Measurements from ENCODE around the gene RGS1. TPM values are rescaled to one million over a fixed set of nuclear protein-coding genes. Genes with fewer than 3 reads are reported as not detected.

Gene RGS1
- total RNA-seq, 4 donors from 2014 or later = 23.9 to 85.6 (median 53.1) TPM

- H3K4me3 ChIP-seq (ENCODE audit: low read depth, poor library complexity, severe bottlenecking) = no peak overlapping the region
- WGBS, 2 donors = 92 to 94% methylated on average over 3 of the region's 3 CpGs
- intact Hi-C loops (cut with DNase I; ENCODE audit: low total_unique reads) = no loop called here
- TF ChIP-seq POLR2A (IDR thresholded peaks at IDR 0.05) (no peak), CTCF (IDR thresholded peaks at IDR 0.05) (no peak)
- DNase-seq (ENCODE audit: low spot score in 2 of 2) = no peak
Measured at GRCh38 chr1:192566657-192567056, 8.9 kb upstream of the RGS1 start.

GRCh38 chr1:192568063-192568462 lies 7.5 kb upstream of the RGS1 start:
- TF ChIP-seq CTCF (IDR thresholded peaks at IDR 0.05) (no peak), POLR2A (IDR thresholded peaks at IDR 0.05) (no peak)
- no peak for DNase-seq (ENCODE audit: low spot score in 2 of 2)
- H3K4me3 ChIP-seq (ENCODE audit: low read depth, poor library complexity, severe bottlenecking) = no peak overlapping the region
- intact Hi-C loops (cut with DNase I; ENCODE audit: low total_unique reads) = no loop called here
- WGBS, 2 donors = 93 to 100% methylated on average over 1 of the region's 1 CpG

GRCh38 chr1:192571668-192572067 lies 3.9 kb upstream of the RGS1 start:
- 84 to 88% methylated on average over 2 of the region's 2 CpGs for WGBS, 2 donors
- intact Hi-C loops (cut with DNase I; ENCODE audit: low total_unique reads) = no loop called here

GRCh38 chr1:192573499-192573898 lies 2.1 kb upstream of the RGS1 start:
- DNase-seq (ENCODE audit: low spot score in 2 of 2) = no peak
- intact Hi-C loops (cut with DNase I; ENCODE audit: low total_unique reads) = no loop called here
- H3K4me3 ChIP-seq (ENCODE audit: low read depth, poor library complexity, severe bottlenecking) = no peak overlapping the region
- 100% methylated on average over 1 of the region's 1 CpG for WGBS, 2 donors
- TF ChIP-seq CTCF (IDR thresholded peaks at IDR 0.05) (no peak), POLR2A (IDR thresholded peaks at IDR 0.05) (no peak)

More at GRCh38 chr1:192571668-192572067, 3.9 kb upstream of the RGS1 start:
- no peak for TF ChIP-seq CTCF (IDR thresholded peaks at IDR 0.05)
- TF ChIP-seq POLR2A (IDR thresholded peaks at IDR 0.05) = no peak
- no peak for DNase-seq (ENCODE audit: low spot score in 2 of 2)
- no peak overlapping the region for H3K4me3 ChIP-seq (ENCODE audit: low read depth, poor library complexity, severe bottlenecking)

- no peak for DNase-seq (ENCODE audit: low spot score in 2 of 2)
- TF ChIP-seq CTCF (IDR thresholded peaks at IDR 0.05) = no peak
- no peak for TF ChIP-seq POLR2A (IDR thresholded peaks at IDR 0.05)
- intact Hi-C loops (cut with DNase I; ENCODE audit: low total_unique reads) = no loop called here
- H3K4me3 ChIP-seq (ENCODE audit: low read depth, poor library complexity, severe bottlenecking) = no peak overlapping the region
- WGBS, 2 donors = 60 to 72% methylated on average over 1 of the region's 1 CpG
Measured at GRCh38 chr1:192574073-192574472, 1.5 kb upstream of the RGS1 start.
